HepG2 (cell line): ENCODE results near the gene ECSIT. TPM values are rescaled to one million over a fixed set of nuclear protein-coding genes. Genes with fewer than 3 reads are reported as not detected.

Experiments used
- ATAC-seq: fragments of 200-7000 bp; cut with Tn5 transposase; 3 replicates; pipeline ENCODE4 v1.9.1; 2020; ENCODE audit warnings: mild to moderate bottlenecking, moderate library complexity
- BruUV-seq: library from RNA; stranded (reverse); fragments of 400-500 nt; replicated peaks from 2 replicates; lab custom pipeline; 2021; lab: Mats Ljungman, UMichigan
- CTCF ChIA-PET: fragments of 300-600 bp; formaldehyde crosslinking; extraction: SDS; loops from one replicate; lab custom pipeline; 2021; ENCODE audit warnings: low total read pairs, inconsistent platforms, low intra/inter-chr PET ratio; lab: Yijun Ruan, JAX
- POLR2A ChIA-PET: fragments of 350-600 bp; sonication (Branson Sonifier 250); formaldehyde crosslinking; loops from one replicate; lab custom pipeline; 2020; ENCODE audit warnings: antibody characterized with exemption, inconsistent platforms; lab: Yijun Ruan, JAX
- DNase-seq: peaks from one replicate; pipeline ENCODE4 v3.0.0-alpha.2; 2015; ENCODE audit warnings: low spot score
- FAIRE-seq: peaks from 3 replicates; lab custom pipeline; 2011; peaks lifted over from hg19 to GRCh38; lab: Jason Lieb, UNC
- H2AFZ ChIP-seq: one replicate; pipeline ENCODE4 v1.6.1; 2011; ENCODE audit warnings: low read length, inconsistent platforms
- H3K27ac ChIP-seq: fragments of 300-600 bp; 3 replicates; pipeline ENCODE4 v1.8.0; 2011; ENCODE audit warnings: mixed run types, mild to moderate bottlenecking, mixed read lengths, low read length, inconsistent platforms; ENCODE audit not compliant: insufficient read depth; ENCODE audit errors: extremely low read length
- H3K27me3 ChIP-seq, 2 experiments: fragments of 200-600 bp in 1 of 2; 2 replicates in 1 of 2; 3 replicates in 1 of 2; pipeline versions ENCODE4 v1.6.0 to v1.8.0; 2011; ENCODE audit warnings: low read length in 2 of 2, mild to moderate bottlenecking in 2 of 2, moderate library complexity in 2 of 2, inconsistent platforms in 1 of 2; ENCODE audit not compliant: insufficient read depth in 2 of 2, control insufficient read depth in 1 of 2
- H3K36me3 ChIP-seq, 2 experiments: fragments of 200-600 bp in 1 of 2; replicated peaks in 1 of 2; 2 replicates in 1 of 2; 3 replicates in 1 of 2; pipeline versions ENCODE4 v1.5.1 to v1.8.0; 2011; ENCODE audit warnings: low read length in 2 of 2, inconsistent platforms in 1 of 2; ENCODE audit not compliant: insufficient read depth in 2 of 2, control insufficient read depth in 1 of 2
- H3K4me1 ChIP-seq: 2 replicates; pipeline ENCODE4 v1.5.1; 2012; ENCODE audit warnings: low read length, inconsistent platforms; ENCODE audit not compliant: insufficient read depth
- H3K4me2 ChIP-seq: 2 replicates; pipeline ENCODE4 v1.6.0; 2011; ENCODE audit warnings: low read depth, low read length, inconsistent platforms
- H3K4me3 ChIP-seq, 3 experiments: fragments of 200-600 bp in 1 of 3; sonication (generic), shearing (Covaris generic) in 1 of 3; replicated peaks in 1 of 3; 2 replicates each; pipeline ENCODE4 v1.5.1; 2011 to 2016; ENCODE audit warnings: low read length in 3 of 3, inconsistent platforms in 2 of 3, low read depth in 2 of 3, mild to moderate bottlenecking in 2 of 3, control low read depth in 1 of 3, mixed read lengths in 1 of 3; ENCODE audit not compliant: insufficient read depth in 1 of 3
- H3K79me2 ChIP-seq: one replicate; pipeline ENCODE4 v1.6.1; 2011; ENCODE audit warnings: low read length, inconsistent platforms; ENCODE audit not compliant: insufficient read depth
- H3K9ac ChIP-seq: 2 replicates; pipeline ENCODE4 v1.6.0; 2011; ENCODE audit warnings: mild to moderate bottlenecking, low read depth, low read length, inconsistent platforms; ENCODE audit not compliant: insufficient read depth
- H3K9me3 ChIP-seq: 2 replicates; pipeline ENCODE4 v1.5.1; 2012; ENCODE audit warnings: mild to moderate bottlenecking, low read length
- H4K20me1 ChIP-seq: 2 replicates; pipeline ENCODE4 v1.6.0; 2011; ENCODE audit warnings: inconsistent platforms, mild to moderate bottlenecking, low read length, moderate library complexity; ENCODE audit not compliant: insufficient read depth
- FOSL1 ChIP-seq: sonication (generic); formaldehyde crosslinking; IDR thresholded peaks from 2 replicates; pipeline ENCODE4 v1.9.0; 2021; ENCODE audit warnings: missing genetic modification reagents, borderline replicate concordance
- HDAC2 ChIP-seq: sonication (generic); formaldehyde crosslinking; IDR thresholded peaks from 2 replicates; pipeline ENCODE4 v1.4.0; 2020; ENCODE audit warnings: missing genetic modification reagents
- HINFP ChIP-seq: sonication (generic); formaldehyde crosslinking; IDR thresholded peaks from 2 replicates; pipeline ENCODE4 v1.4.0; 2020; ENCODE audit warnings: low read depth, mild to moderate bottlenecking, missing genetic modification reagents
- HNRNPK ChIP-seq: fragments of 200-400 bp; formaldehyde crosslinking; IDR thresholded peaks from 2 replicates; pipeline ENCODE4 v1.6.1; 2018; ENCODE audit warnings: low read length, low read depth, moderate library complexity, mild to moderate bottlenecking; ENCODE audit not compliant: poor library complexity, severe bottlenecking
- JUNB ChIP-seq: sonication (generic); formaldehyde crosslinking; IDR thresholded peaks from 2 replicates; pipeline ENCODE4 v1.8.0; 2022; ENCODE audit warnings: missing genetic modification reagents, mild to moderate bottlenecking, borderline replicate concordance
- POLR2AphosphoS5 ChIP-seq: IDR thresholded peaks from 2 replicates; pipeline ENCODE4 v1.6.1; 2012; ENCODE audit warnings: low read depth, low read length
- SRSF1 ChIP-seq: fragments of 200-400 bp; formaldehyde crosslinking; optimal IDR thresholded peaks from 2 replicates; pipeline ENCODE3; 2017; ENCODE audit warnings: mild to moderate bottlenecking, low read depth, low read length, moderate library complexity
- ZMAT3 ChIP-seq: sonication (generic); formaldehyde crosslinking; conservative IDR thresholded peaks from 2 replicates; pipeline ENCODE4 v1.7.0; 2021; ENCODE audit warnings: missing genetic modification reagents
- ZNF562 ChIP-seq: sonication (generic); formaldehyde crosslinking; IDR thresholded peaks from 2 replicates; pipeline ENCODE4 v1.8.0; 2022; ENCODE audit warnings: missing genetic modification reagents, borderline replicate concordance
- ZNF629 ChIP-seq: sonication (generic); formaldehyde crosslinking; conservative IDR thresholded peaks from 2 replicates; pipeline ENCODE4 v1.5.0; 2020; ENCODE audit warnings: missing genetic modification reagents
- WGBS: methylation state at CpG from one replicate; pipeline ENCODE4 v1.1.6; 2017; ENCODE audit warnings: low lambda C conversion rate; 5-methylcytosine and 5-hydroxymethylcytosine counted together
- in situ Hi-C: cut with HindIII; loops from 2 replicates; pipeline ENCODE4 v1.10.0; 2017; ENCODE audit warnings: low pct_unique_long_range_greater_than_20kb; ENCODE audit not compliant: extremely low pct_ligation_motif_present
- intact Hi-C: fragments of 100-400 bp; cut with micrococcal nuclease; formaldehyde crosslinking; loops from one replicate; pipeline ENCODE4 v1.10.0; 2022; ENCODE audit not compliant: unreplicated experiment
- polyA plus RNA-seq, 8 experiments: library from polyadenylated mRNA; depleted of rRNA in 3 of 8; stranded (reverse) in 7 of 8; unstranded in 1 of 8; fragments of >200 nt; fragmentation: Illumina TruSeq in 4 of 8; extraction: Trizol in 4 of 8; gene quantifications; 2 replicates each; pipeline versions ENCODE4 v1.2.1 to v1.2.3, GENCODE V29; 2011 to 2016; ENCODE audit warnings: low read depth in 4 of 8, missing spikeins in 1 of 8, mixed read lengths in 1 of 8; ENCODE audit not compliant: insufficient read depth in 1 of 8
- total RNA-seq, 5 experiments: library from RNA; depleted of rRNA; stranded (reverse); fragments of >200 nt; fragmentation: Illumina TruSeq; extraction: Trizol; gene quantifications; 2 replicates each; pipeline ENCODE4 v1.2.3, GENCODE V29; 2016; ENCODE audit warnings: low read depth in 1 of 5

Gene ECSIT
- total and polyA plus RNA-seq, 2 of the 13 experiments (the other 11 are each of a cell fraction or from before 2014, with no cell fraction given) = 36.4 to 62.3 TPM

DNA sequence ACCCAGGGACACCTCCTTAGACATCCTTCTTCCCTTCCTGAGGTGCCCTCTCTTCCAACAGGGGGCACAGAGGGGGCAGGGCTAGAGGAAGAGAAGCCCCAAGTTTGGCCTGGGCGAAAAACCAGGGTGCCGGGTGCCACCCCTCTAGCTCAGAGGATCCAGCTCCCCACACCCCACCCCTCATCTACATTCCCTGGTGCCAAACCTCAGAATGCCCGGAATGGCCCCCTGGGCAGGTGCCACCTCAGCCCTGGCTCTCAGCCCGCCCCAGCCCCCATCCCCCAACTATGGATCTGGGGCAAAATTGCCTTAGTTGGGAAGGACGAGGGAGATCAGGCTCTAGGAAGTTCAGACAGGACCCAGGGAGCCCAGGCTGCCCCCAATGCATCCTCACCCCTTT lies 11.7 kb upstream of the ECSIT start:
- DNase-seq = no peak
- H3K4me2 ChIP-seq = no peak overlapping the region
- CTCF ChIA-PET = no interaction called here
- WGBS = 43% methylated on average over 1 of the region's 5 CpGs
- H3K4me1 ChIP-seq = peaks cover 22% of the 10 kb centered on the region
- H3K4me3 ChIP-seq = no peak overlapping the region
- H3K27me3 ChIP-seq = peaks cover 0 to 4% of the 10 kb centered on the region in 2 experiments; a peak in 1 of 5 replicates
- no peaks in the 10 kb centered on the region for H3K79me2 ChIP-seq
- H3K9ac ChIP-seq = no peak overlapping the region
- no peaks in the 10 kb centered on the region for H3K9me3 ChIP-seq
- no peak for FAIRE-seq
- POLR2A ChIA-PET = no interaction called here
- no peak overlapping the region for H3K27ac ChIP-seq
- intact Hi-C loops (no loop called here), in situ Hi-C loops (no loop called here)
- no peak overlapping the region for H2AFZ ChIP-seq
- TF ChIP-seq ZNF562 (CRISPR knock-in tag) (no peak), ZMAT3 (CRISPR knock-in tag) (no peak), HDAC2 (CRISPR knock-in tag) (no peak), SRSF1 (no peak), POLR2AphosphoS5 (no peak), JUNB (CRISPR knock-in tag) (no peak)
- no peaks in the 10 kb centered on the region for H4K20me1 ChIP-seq
- ATAC-seq = no peak
- no TSS peak for BruUV-seq
- H3K36me3 ChIP-seq = no peaks in the 10 kb centered on the region

DNA sequence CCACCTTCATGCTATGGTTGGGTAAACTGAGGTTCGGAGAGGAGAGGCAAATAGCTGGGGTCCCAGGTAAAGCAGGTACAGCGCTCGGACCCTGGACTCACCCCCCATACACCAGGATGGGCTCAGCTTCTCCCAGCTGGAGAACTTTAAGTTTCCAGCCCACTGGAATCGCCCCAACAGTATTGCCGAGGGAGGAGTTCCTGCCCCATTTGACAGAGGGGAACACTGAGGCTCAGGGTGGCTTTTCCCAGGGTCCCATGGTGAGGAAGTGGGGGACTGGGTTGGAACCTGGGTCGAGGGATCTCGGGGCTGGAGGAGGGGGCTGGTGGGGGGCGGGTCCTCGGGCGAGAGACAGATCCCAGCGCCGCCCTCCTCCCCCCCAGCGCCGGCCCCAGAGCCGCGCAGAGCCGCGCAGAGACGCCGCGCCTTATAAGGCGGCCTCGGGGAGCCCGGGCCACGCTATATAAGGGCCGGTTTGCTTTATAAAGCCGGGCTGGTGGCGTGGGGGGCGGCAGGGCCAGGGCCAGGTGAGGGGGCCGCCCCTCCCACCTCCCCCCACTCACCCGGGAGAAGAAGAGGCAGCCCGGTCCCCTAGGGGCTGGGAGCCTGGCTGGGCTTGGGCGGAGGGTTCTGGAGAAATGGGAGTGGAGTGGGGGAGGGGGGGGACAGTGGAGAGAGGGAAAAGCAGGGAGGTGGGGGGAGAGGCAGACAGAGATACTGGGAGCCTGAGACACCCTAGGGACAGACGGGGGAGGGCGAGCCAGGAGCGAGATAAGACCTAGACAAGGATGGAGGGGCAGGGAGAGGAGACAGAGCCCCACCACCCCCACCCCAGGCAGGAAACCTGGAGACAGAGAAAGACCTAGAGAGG lies 10.8 kb upstream of the ECSIT start:
- ChIA-PET CTCF (no interaction called here), POLR2A (no interaction called here)
- intact Hi-C loops = no loop called here
- no peak for DNase-seq
- 24% methylated on average over 17 of the region's 36 CpGs for WGBS
- H2AFZ ChIP-seq = no peak overlapping the region
- H3K4me3 ChIP-seq = no peak overlapping the region; a peak in 1 of 6 replicates
- in situ Hi-C loops = no loop called here
- H3K79me2 ChIP-seq = no peaks in the 10 kb centered on the region
- TF ChIP-seq HINFP (no peak), HNRNPK (peak; percentile 47), FOSL1 (CRISPR knock-in tag) (no peak), ZNF629 (peak; percentile 79)
- peaks cover 29% of the 10 kb centered on the region for H3K4me1 ChIP-seq
- H3K9me3 ChIP-seq = no peaks in the 10 kb centered on the region
- H3K9ac ChIP-seq = no peak overlapping the region
- H3K27me3 ChIP-seq = peaks cover 0 to 4% of the 10 kb centered on the region in 2 experiments; a peak in 1 of 5 replicates
- H3K4me2 ChIP-seq = peak overlapping the region; percentile 66; the same call in 1 of the 2 replicates
- no peak for ATAC-seq
- no peak overlapping the region for H3K27ac ChIP-seq
- BruUV-seq = no TSS peak
- FAIRE-seq = no peak
- H4K20me1 ChIP-seq = no peaks in the 10 kb centered on the region
- H3K36me3 ChIP-seq = no peaks in the 10 kb centered on the region
